Measurements from ENCODE around the gene OGG1. TPM values are rescaled to one million over a fixed set of nuclear protein-coding genes. Genes with fewer than 3 reads are reported as not detected.

Gene OGG1
- total RNA-seq, 1 experiment from 2014 or later: 38.7 TPM

GRCh38 chr3:9701006-9701405, 48.7 kb upstream of the OGG1 start:
- DNase-seq (no peak), ATAC-seq (no peak)
- Histone ChIP-seq H3K9me3 (ENCODE audit: low read length) (no peaks in the 10 kb centered on the region), H3K9ac (ENCODE audit: low read length) (no peak overlapping the region), H3K36me3 (ENCODE audit: low read depth, low read length) (no peaks in the 10 kb centered on the region; the same call in 1 of the 2 replicates), H3K9me2 (replicated peaks; ENCODE audit: low read length) (no peaks in the 10 kb centered on the region), H3K4me1 (ENCODE audit: insufficient read depth, low read length) (peaks cover 12% of the 10 kb centered on the region; the same call in 1 of the 2 replicates), H3K27me3 (ENCODE audit: low read length) (peaks cover 13% of the 10 kb centered on the region), H2AFZ (ENCODE audit: low read length) (no peak overlapping the region), H3K79me2 (ENCODE audit: low read length) (no peaks in the 10 kb centered on the region), H3K4me3 (ENCODE audit: low read length) (no peak overlapping the region), H4K20me1 (ENCODE audit: low read length) (no peaks in the 10 kb centered on the region), H3K27ac (ENCODE audit: low read length) (no peak overlapping the region), H3F3A (ENCODE audit: low read length, unreplicated experiment) (no peaks in the 10 kb centered on the region), H3K4me2 (ENCODE audit: low read length) (no peak overlapping the region)
- intact Hi-C loops (cut with micrococcal nuclease): no loop called here
- BruUV-seq (replicated peaks): no TSS peak
- TF ChIP-seq EZH2phosphoT487 (IDR thresholded peaks at IDR 0.05; ENCODE audit: borderline replicate concordance, low read length) (no peak), EZH2 (IDR thresholded peaks at IDR 0.05; ENCODE audit: low read length, unreplicated experiment) (no peak), CTCF (conservative IDR thresholded peaks at IDR 0.05; ENCODE audit: low read depth, low read length) (no peak)
- CTCF ChIA-PET: no interaction called here
- POLR2A ChIA-PET (ENCODE audit: unreplicated experiment): no interaction called here

- Histone ChIP-seq H3K36me3 (ENCODE audit: low read depth, low read length) (no peaks in the 10 kb centered on the region), H3K9me2 (replicated peaks; ENCODE audit: low read length) (no peaks in the 10 kb centered on the region), H3F3A (ENCODE audit: low read length, unreplicated experiment) (no peaks in the 10 kb centered on the region), H3K9me3 (ENCODE audit: low read length) (no peaks in the 10 kb centered on the region), H3K4me3 (ENCODE audit: low read length) (no peak overlapping the region), H3K27me3 (ENCODE audit: low read length) (peaks cover 13% of the 10 kb centered on the region), H4K20me1 (ENCODE audit: low read length) (no peaks in the 10 kb centered on the region), H3K4me2 (ENCODE audit: low read length) (no peak overlapping the region), H3K4me1 (ENCODE audit: insufficient read depth, low read length) (peaks cover 12% of the 10 kb centered on the region; the same call in 1 of the 2 replicates), H3K9ac (ENCODE audit: low read length) (no peak overlapping the region), H3K27ac (ENCODE audit: low read length) (no peak overlapping the region), H2AFZ (ENCODE audit: low read length) (no peak overlapping the region), H3K79me2 (ENCODE audit: low read length) (no peaks in the 10 kb centered on the region)
- ATAC-seq (no peak), DNase-seq (no peak)
- TF ChIP-seq EZH2phosphoT487 (IDR thresholded peaks at IDR 0.05; ENCODE audit: borderline replicate concordance, low read length) (no peak), EZH2 (IDR thresholded peaks at IDR 0.05; ENCODE audit: low read length, unreplicated experiment) (no peak), CTCF (conservative IDR thresholded peaks at IDR 0.05; ENCODE audit: low read depth, low read length) (no peak)
- BruUV-seq (replicated peaks): no TSS peak
- intact Hi-C loops (cut with micrococcal nuclease): no loop called here
- POLR2A ChIA-PET (ENCODE audit: unreplicated experiment): no interaction called here
- CTCF ChIA-PET: interaction anchor here (0.6 kb wide), 1 partner anchor 201 kb away, joined by 3 read pairs; no protein-coding TSS in a partner anchor
Measured at GRCh38 chr3:9701711-9702110, 48.0 kb upstream of the OGG1 start.

GRCh38 chr3:9703240-9703639, 46.5 kb upstream of the OGG1 start:
- no peak overlapping the region for H3K4me3 ChIP-seq (ENCODE audit: low read length)
- intact Hi-C loops (cut with micrococcal nuclease): no loop called here
- no peaks in the 10 kb centered on the region for H3K36me3 ChIP-seq (ENCODE audit: low read depth, low read length)
- ATAC-seq (no peak), DNase-seq (no peak)
- H3K27me3 ChIP-seq (ENCODE audit: low read length): peaks cover 13% of the 10 kb centered on the region
- H3K9me3 ChIP-seq (ENCODE audit: low read length): no peaks in the 10 kb centered on the region
- H3K79me2 ChIP-seq (ENCODE audit: low read length): no peaks in the 10 kb centered on the region
- no peak overlapping the region for H3K9ac ChIP-seq (ENCODE audit: low read length)
- peaks cover 12% of the 10 kb centered on the region; the same call in 1 of the 2 replicates for H3K4me1 ChIP-seq (ENCODE audit: insufficient read depth, low read length)
- no peaks in the 10 kb centered on the region for H3K9me2 ChIP-seq (replicated peaks; ENCODE audit: low read length)
- no peak overlapping the region for H2AFZ ChIP-seq (ENCODE audit: low read length)
- ChIA-PET CTCF (no interaction called here), POLR2A (ENCODE audit: unreplicated experiment) (no interaction called here)
- TF ChIP-seq EZH2phosphoT487 (IDR thresholded peaks at IDR 0.05; ENCODE audit: borderline replicate concordance, low read length) (no peak), EZH2 (IDR thresholded peaks at IDR 0.05; ENCODE audit: low read length, unreplicated experiment) (no peak), CTCF (conservative IDR thresholded peaks at IDR 0.05; ENCODE audit: low read depth, low read length) (no peak)
- no peak overlapping the region for H3K27ac ChIP-seq (ENCODE audit: low read length)
- no peaks in the 10 kb centered on the region for H3F3A ChIP-seq (ENCODE audit: low read length, unreplicated experiment)
- H4K20me1 ChIP-seq (ENCODE audit: low read length): no peaks in the 10 kb centered on the region
- H3K4me2 ChIP-seq (ENCODE audit: low read length): no peak overlapping the region
- BruUV-seq (replicated peaks): no TSS peak

Data from PC-3 (cell line).